K562 (cell line): ENCODE results near the gene ZNF582. TPM values are rescaled to one million over a fixed set of nuclear protein-coding genes. Genes with fewer than 3 reads are reported as not detected.

Source experiments
- ATAC-seq: fragments of 200-7000 bp; cut with Tn5 transposase; 3 replicates; pipeline ENCODE4 v1.9.1; 2020; ENCODE audit warnings: moderate library complexity
- BruUV-seq: library from RNA; stranded (reverse); fragments of 400-500 nt; replicated peaks from 2 replicates; lab custom pipeline; 2021; lab: Mats Ljungman, UMichigan
- CTCF ChIA-PET: fragments of 300-600 bp; formaldehyde crosslinking; extraction: SDS; loops from one replicate; lab custom pipeline; 2021; ENCODE audit warnings: low intra/inter-chr PET ratio; lab: Yijun Ruan, JAX
- POLR2A ChIA-PET: fragments of 300-600, 350-650 bp; sonication (Branson Sonifier 250); formaldehyde crosslinking; extraction: SDS; loops from one replicate; lab custom pipeline; 2021; ENCODE audit warnings: antibody characterized with exemption, inconsistent platforms; lab: Yijun Ruan, JAX
- DNase-seq, 4 experiments: peaks; one replicate each; pipeline versions ENCODE4 v3.0.0 to v3.0.0-alpha.2; 2011 to 2018; ENCODE audit warnings: low spot score in 3 of 4, mixed read lengths in 3 of 4; ENCODE audit errors: extremely low read depth in 1 of 4
- FAIRE-seq: peaks from 2 replicates; lab custom pipeline; 2011; peaks lifted over from hg19 to GRCh38; lab: Jason Lieb, UNC
- H2AFZ ChIP-seq: 2 replicates; pipeline ENCODE4 v1.6.0; 2011; ENCODE audit warnings: low read depth, low read length, control low read depth, inconsistent platforms
- H3K27ac ChIP-seq: fragments of 200-600 bp; 3 replicates; pipeline ENCODE4 v1.8.0; 2011; ENCODE audit warnings: low read depth, mild to moderate bottlenecking, control low read depth, inconsistent platforms, low read length, moderate library complexity, mixed read lengths; ENCODE audit errors: extremely low read depth
- H3K27me3 ChIP-seq, 2 experiments: fragments of 300-600 bp in 1 of 2; 2 replicates in 1 of 2; 3 replicates in 1 of 2; pipeline versions ENCODE4 v1.6.0 to v1.8.0; 2011; ENCODE audit warnings: inconsistent platforms in 2 of 2, low read length in 2 of 2, mild to moderate bottlenecking in 1 of 2, mixed read lengths in 1 of 2, moderate library complexity in 1 of 2; ENCODE audit not compliant: control insufficient read depth in 2 of 2, insufficient read depth in 2 of 2
- H3K36me3 ChIP-seq: fragments of 300-600 bp; 3 replicates; pipeline ENCODE4 v1.8.0; 2011; ENCODE audit warnings: mild to moderate bottlenecking, low read length, inconsistent platforms; ENCODE audit not compliant: control insufficient read depth, insufficient read depth
- H3K4me1 ChIP-seq, 2 experiments: fragments of 200-600 bp in 1 of 2; replicated peaks in 1 of 2; 2 replicates in 1 of 2; 3 replicates in 1 of 2; pipeline versions ENCODE4 v1.5.1 to v1.8.0; 2011; ENCODE audit warnings: inconsistent platforms in 2 of 2, low read length in 2 of 2, mild to moderate bottlenecking in 1 of 2, mixed read lengths in 1 of 2, moderate library complexity in 1 of 2; ENCODE audit not compliant: control insufficient read depth in 2 of 2, insufficient read depth in 2 of 2
- H3K4me2 ChIP-seq: 2 replicates; pipeline ENCODE4 v1.6.1; 2011; ENCODE audit warnings: low read length, control low read depth, inconsistent platforms, mixed read lengths; ENCODE audit not compliant: insufficient read depth
- H3K4me3 ChIP-seq: fragments of 200-600 bp; sonication (generic), shearing (Covaris generic); 2 replicates; pipeline ENCODE4 v1.5.1; 2016; ENCODE audit warnings: control low read depth, inconsistent platforms
- H3K79me2 ChIP-seq: fragments of 200-600 bp; 3 replicates; pipeline ENCODE4 v1.8.0; 2011; ENCODE audit warnings: low read length, inconsistent platforms; ENCODE audit not compliant: control insufficient read depth, insufficient read depth
- H3K9ac ChIP-seq, 2 experiments: 2 replicates each; pipeline versions ENCODE4 v1.6.0 to v1.6.1; 2011; ENCODE audit warnings: low read depth in 2 of 2, low read length in 2 of 2, control low read depth in 1 of 2, inconsistent platforms in 1 of 2, mild to moderate bottlenecking in 1 of 2, mixed read lengths in 1 of 2; ENCODE audit not compliant: insufficient read depth in 1 of 2
- H3K9me1 ChIP-seq: one replicate; pipeline ENCODE4 v1.6.0; 2011; ENCODE audit warnings: inconsistent platforms, mild to moderate bottlenecking, low read length, moderate library complexity; ENCODE audit not compliant: control insufficient read depth, insufficient read depth
- H3K9me3 ChIP-seq: replicated peaks from 2 replicates; pipeline ENCODE4 v1.5.1; 2011; ENCODE audit warnings: low read depth, low read length, inconsistent platforms; ENCODE audit not compliant: control insufficient read depth, insufficient read depth
- H4K20me1 ChIP-seq: replicated peaks from 2 replicates; pipeline ENCODE4 v1.6.1; 2011; ENCODE audit warnings: low read length, inconsistent platforms, mixed read lengths; ENCODE audit not compliant: control insufficient read depth, insufficient read depth
- CHD2 ChIP-seq: IDR thresholded peaks from 2 replicates; pipeline ENCODE4 v1.6.1; 2011; ENCODE audit warnings: low read depth, low read length
- JUN ChIP-seq, 2 experiments: sonication (generic) in 1 of 2; formaldehyde crosslinking in 1 of 2; IDR thresholded peaks; 2 replicates each; pipeline versions ENCODE4 v1.6.1 to v1.8.0; 2012 to 2022; ENCODE audit warnings: borderline replicate concordance in 2 of 2, mild to moderate bottlenecking in 2 of 2, improper control_type of control experiment in 1 of 2, low read depth in 1 of 2, low read length in 1 of 2, missing genetic modification reagents in 1 of 2
- MECOM ChIP-seq: fragments of 250-450 bp; sonication (Bioruptor Pico); IDR thresholded peaks from 2 replicates; pipeline ENCODE4 v1.8.0; 2022; ENCODE audit warnings: inconsistent platforms
- NELFE ChIP-seq: IDR thresholded peaks from 2 replicates; pipeline ENCODE4 v1.6.1; 2011; ENCODE audit warnings: mild to moderate bottlenecking; ENCODE audit not compliant: insufficient read depth, insufficient read length
- NONO ChIP-seq, 2 experiments: fragments of 200-400 bp in 1 of 2; fragments of 450-650 bp in 1 of 2; formaldehyde crosslinking in 1 of 2; IDR thresholded peaks; 2 replicates each; pipeline ENCODE4 v1.6.1; 2017; ENCODE audit warnings: low read depth in 2 of 2, mild to moderate bottlenecking in 2 of 2, moderate library complexity in 2 of 2, low read length in 1 of 2
- NR3C1 ChIP-seq: sonication (generic); formaldehyde crosslinking; IDR thresholded peaks from 2 replicates; pipeline ENCODE4 v1.8.1; 2022; ENCODE audit warnings: missing genetic modification reagents
- POLR2B ChIP-seq: fragments of 450-650 bp; IDR thresholded peaks from 2 replicates; pipeline ENCODE4 v1.6.1; 2018; ENCODE audit warnings: low read depth; ENCODE audit not compliant: partially characterized antibody
- SMARCE1 ChIP-seq: fragments of 450-650 bp; IDR thresholded peaks from 2 replicates; pipeline ENCODE4 v1.7.1; 2016; ENCODE audit warnings: mild to moderate bottlenecking
- TAF1 ChIP-seq: IDR thresholded peaks from 2 replicates; pipeline ENCODE4 v1.6.1; 2011; ENCODE audit warnings: mild to moderate bottlenecking, low read length, moderate library complexity; ENCODE audit not compliant: insufficient read depth, control insufficient read depth, severe bottlenecking; ENCODE audit errors: extremely low read depth
- XRCC4 ChIP-seq: IDR thresholded peaks from one replicate; pipeline ENCODE4 v1.6.1; 2011; ENCODE audit not compliant: insufficient read depth, insufficient read length; ENCODE audit errors: extremely low read depth
- ZNF561 ChIP-seq: fragments of 450-650 bp; formaldehyde crosslinking; conservative IDR thresholded peaks from 2 replicates; pipeline ENCODE4 v1.4.0; 2020; ENCODE audit warnings: mild to moderate bottlenecking, moderate library complexity
- ZNF707 ChIP-seq: fragments of 250-450 bp; sonication (Bioruptor Pico); conservative IDR thresholded peaks from 2 replicates; pipeline ENCODE4 v1.8.0; 2022; ENCODE audit warnings: inconsistent platforms, mild to moderate bottlenecking, moderate library complexity
- WGBS: fragments of 100-300 bp; shearing (Covaris generic); methylation state at CpG from one replicate; pipeline ENCODE4 v1.1.6; 2016; ENCODE audit warnings: low coverage, mixed read lengths; ENCODE audit not compliant: insufficient coverage; ENCODE audit errors: missing lambda C conversion rate; 5-methylcytosine and 5-hydroxymethylcytosine counted together
- in situ Hi-C: fragments of 300-500 bp; cut with MboI; formaldehyde crosslinking; loops from 4 replicates; pipeline ENCODE4 v1.15.0; 2018; ENCODE audit warnings: inconsistent platforms, mixed read lengths
- intact Hi-C: fragments of 100-400 bp; cut with micrococcal nuclease; formaldehyde crosslinking; loops from 2 replicates; pipeline ENCODE4 v1.14.2; 2022
- polyA plus RNA-seq, 8 experiments: library from polyadenylated mRNA; depleted of rRNA in 4 of 8; stranded (reverse) in 5 of 8; unstranded in 3 of 8; fragments of >200 nt; fragmentation: Nextera tagmentation in 2 of 8; fragmentation: Illumina TruSeq in 1 of 8; extraction: Ambion mirVana in 2 of 8; extraction: Trizol in 1 of 8; gene quantifications; 2 replicates each; pipeline versions ENCODE4 v1.2.1 to v1.2.3, GENCODE V29; 2011 to 2014; ENCODE audit warnings: inconsistent platforms in 1 of 8, missing spikeins in 1 of 8
- total RNA-seq, 7 experiments: library from RNA; depleted of rRNA in 6 of 7; stranded (reverse); fragments of >200 nt in 6 of 7; fragmentation: Illumina TruSeq in 2 of 7; extraction: Trizol in 2 of 7; gene quantifications; 2 replicates each; pipeline versions ENCODE4 v1.2.1 to v1.2.3, GENCODE V29; 2011 to 2021; ENCODE audit warnings: low replicate concordance in 1 of 7
- TF ChIP-seq, protein P1 (sequence below), 2 experiments: fragments of 450-650 bp; IDR thresholded peaks; 2 replicates each; pipeline ENCODE4 v1.6.1; 2018; ENCODE audit warnings: mild to moderate bottlenecking in 2 of 2, low read depth in 1 of 2; ENCODE audit not compliant: partially characterized antibody in 2 of 2
- TF ChIP-seq, protein P2 (sequence below), 2 experiments: fragments of 450-650 bp in 1 of 2; sonication (generic) in 1 of 2; formaldehyde crosslinking in 1 of 2; IDR thresholded peaks in 1 of 2; conservative IDR thresholded peaks in 1 of 2; 2 replicates each; pipeline versions ENCODE4 v1.6.1 to v1.8.1; 2016 to 2023; ENCODE audit warnings: mild to moderate bottlenecking in 2 of 2, moderate library complexity in 2 of 2, inconsistent platforms in 1 of 2, missing genetic modification reagents in 1 of 2

The ZNF582 gene
- total and polyA plus RNA-seq, 9 of the 15 experiments (the other 6 are each of a cell fraction or from before 2014, with no cell fraction given), result 0.72 to 3.3 (median 1.6) TPM

DNA sequence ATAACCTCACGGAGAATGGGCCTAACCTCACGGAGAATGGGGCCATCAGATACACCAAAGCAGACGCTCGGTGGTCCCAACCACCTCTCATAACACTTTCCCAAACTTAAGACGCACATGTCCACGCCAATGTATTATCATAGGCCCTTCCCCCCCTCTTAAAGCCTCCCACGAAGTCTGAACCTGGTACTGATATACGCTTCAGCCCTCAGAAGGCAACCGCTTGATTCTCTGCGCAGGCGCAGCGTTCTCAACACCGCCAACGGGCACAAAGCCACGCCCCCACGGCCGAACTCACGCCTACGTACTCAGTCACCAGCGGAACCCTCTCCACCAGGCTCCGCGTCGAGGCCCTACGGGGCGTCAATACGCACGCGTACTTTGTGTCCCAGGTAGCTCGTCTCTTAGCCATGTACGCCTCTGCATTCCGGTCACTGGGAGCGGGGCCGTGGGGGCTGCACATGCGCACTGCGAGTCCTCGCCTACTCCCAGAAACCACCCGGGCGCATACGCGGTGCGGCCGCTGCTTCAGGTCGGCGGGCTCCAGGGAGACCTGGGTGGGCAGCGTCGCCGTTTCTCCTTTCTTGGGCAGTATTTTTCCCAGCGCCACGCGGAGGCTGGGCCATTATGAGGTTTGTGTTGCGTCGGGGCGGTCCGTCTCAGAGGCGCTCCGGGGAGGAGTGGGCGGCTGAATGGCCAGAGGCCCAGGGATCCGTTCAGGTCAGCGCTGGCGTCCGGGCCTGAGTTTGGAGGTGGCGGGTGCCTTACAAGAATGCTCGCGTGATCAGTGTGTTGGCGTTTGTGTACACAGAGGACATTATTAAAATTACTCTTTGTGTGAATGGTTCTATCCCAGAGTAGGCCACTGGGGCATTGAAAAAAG is 25.3 kb downstream of the ZNF582 start:
- Histone ChIP-seq H2AFZ (peak overlapping the region; percentile 94), H4K20me1 (no peaks in the 10 kb centered on the region), H3K4me2 (peak overlapping the region; percentile 84), H3K79me2 (peaks cover 29% of the 10 kb centered on the region), H3K9ac (peak overlapping the region; percentile 77 to 97), H3K27me3 (no peaks in the 10 kb centered on the region), H3K4me3 (peak overlapping the region; percentile 51), H3K27ac (peak overlapping the region; percentile 76), H3K36me3 (peaks cover 37% of the 10 kb centered on the region), H3K9me3 (peaks cover 11% of the 10 kb centered on the region), H3K4me1 (peaks cover 0 to 7% of the 10 kb centered on the region in 2 experiments; a peak in 2 of 5 replicates), H3K9me1 (no peaks in the 10 kb centered on the region)
- DNase-seq, result peak; percentile 85 to 96 (median 88)
- peak; percentile 96 for FAIRE-seq
- ATAC-seq, result peak; percentile 99
- ChIA-PET CTCF (no interaction called here), POLR2A (interaction anchor here (0.6 to 2.0 kb wide), 6 partner anchors 8 to 1923 kb away, joined by 3 to 6 read pairs (median 4); partner anchors contain the start of gene ZNF582)
- in situ Hi-C loops (no loop called here), intact Hi-C loops (no loop called here)
- 9% methylated on average over 47 of the region's 65 CpGs for WGBS
- TSS peak; percentile 83 for BruUV-seq
- no peak for TF ChIP-seq JUN (IDR thresholded peaks at IDR 0.05; ENCODE audit: borderline replicate concordance, low read depth, low read length)
- no peak for TF ChIP-seq JUN (CRISPR knock-in tag; IDR thresholded peaks at IDR 0.05; ENCODE audit: borderline replicate concordance)
- no peak for TF ChIP-seq ZNF707 (CRISPR knock-in tag)
- TF ChIP-seq SMARCE1, result no peak
- TF ChIP-seq, protein P1, sequence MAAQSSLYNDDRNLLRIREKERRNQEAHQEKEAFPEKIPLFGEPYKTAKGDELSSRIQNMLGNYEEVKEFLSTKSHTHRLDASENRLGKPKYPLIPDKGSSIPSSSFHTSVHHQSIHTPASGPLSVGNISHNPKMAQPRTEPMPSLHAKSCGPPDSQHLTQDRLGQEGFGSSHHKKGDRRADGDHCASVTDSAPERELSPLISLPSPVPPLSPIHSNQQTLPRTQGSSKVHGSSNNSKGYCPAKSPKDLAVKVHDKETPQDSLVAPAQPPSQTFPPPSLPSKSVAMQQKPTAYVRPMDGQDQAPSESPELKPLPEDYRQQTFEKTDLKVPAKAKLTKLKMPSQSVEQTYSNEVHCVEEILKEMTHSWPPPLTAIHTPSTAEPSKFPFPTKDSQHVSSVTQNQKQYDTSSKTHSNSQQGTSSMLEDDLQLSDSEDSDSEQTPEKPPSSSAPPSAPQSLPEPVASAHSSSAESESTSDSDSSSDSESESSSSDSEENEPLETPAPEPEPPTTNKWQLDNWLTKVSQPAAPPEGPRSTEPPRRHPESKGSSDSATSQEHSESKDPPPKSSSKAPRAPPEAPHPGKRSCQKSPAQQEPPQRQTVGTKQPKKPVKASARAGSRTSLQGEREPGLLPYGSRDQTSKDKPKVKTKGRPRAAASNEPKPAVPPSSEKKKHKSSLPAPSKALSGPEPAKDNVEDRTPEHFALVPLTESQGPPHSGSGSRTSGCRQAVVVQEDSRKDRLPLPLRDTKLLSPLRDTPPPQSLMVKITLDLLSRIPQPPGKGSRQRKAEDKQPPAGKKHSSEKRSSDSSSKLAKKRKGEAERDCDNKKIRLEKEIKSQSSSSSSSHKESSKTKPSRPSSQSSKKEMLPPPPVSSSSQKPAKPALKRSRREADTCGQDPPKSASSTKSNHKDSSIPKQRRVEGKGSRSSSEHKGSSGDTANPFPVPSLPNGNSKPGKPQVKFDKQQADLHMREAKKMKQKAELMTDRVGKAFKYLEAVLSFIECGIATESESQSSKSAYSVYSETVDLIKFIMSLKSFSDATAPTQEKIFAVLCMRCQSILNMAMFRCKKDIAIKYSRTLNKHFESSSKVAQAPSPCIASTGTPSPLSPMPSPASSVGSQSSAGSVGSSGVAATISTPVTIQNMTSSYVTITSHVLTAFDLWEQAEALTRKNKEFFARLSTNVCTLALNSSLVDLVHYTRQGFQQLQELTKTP (IDR thresholded peaks at IDR 0.05; ENCODE audit: low read depth in 1 of 2, partially characterized antibody in 2 of 2), result no peak
- no peak for TF ChIP-seq NR3C1 (CRISPR knock-in tag)
- peak; percentile 76 for TF ChIP-seq POLR2B
- no peak for TF ChIP-seq XRCC4
- TF ChIP-seq CHD2, result no peak
- no peak for TF ChIP-seq NELFE
- no peak for TF ChIP-seq ZNF561 (CRISPR knock-in tag)
- no peak for TF ChIP-seq MECOM (CRISPR knock-in tag)
- no peak for TF ChIP-seq NONO (IDR thresholded peaks at IDR 0.05; ENCODE audit: low read depth in 2 of 2, low read length in 1 of 2)
- TF ChIP-seq TAF1, result peak; percentile 58
- TF ChIP-seq, protein P2, sequence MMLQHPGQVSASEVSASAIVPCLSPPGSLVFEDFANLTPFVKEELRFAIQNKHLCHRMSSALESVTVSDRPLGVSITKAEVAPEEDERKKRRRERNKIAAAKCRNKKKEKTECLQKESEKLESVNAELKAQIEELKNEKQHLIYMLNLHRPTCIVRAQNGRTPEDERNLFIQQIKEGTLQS (IDR thresholded peaks at IDR 0.05), result no peak
- TF ChIP-seq, protein P2 (CRISPR knock-in tag; conservative IDR thresholded peaks at IDR 0.05), result no peak
